HG03439 (cell line): Measurements from ENCODE around the gene HLF.
A peak's percentile ranks its signal among the peaks of the same experiment; 100 is the strongest.

Source experiments
- ATAC-seq: cut with Tn5 transposase; IDR thresholded peaks from one replicate; pipeline ENCODE4 v1.9.1; 2021; ENCODE audit warnings: mild to moderate bottlenecking, moderate library complexity; ENCODE audit not compliant: unreplicated experiment

HLF gene

GRCh38 chr17:55249861-55250260 lies 14.9 kb upstream of the HLF start:
- ATAC-seq: no peak

- no peak for ATAC-seq
These were observed 10.4 kb upstream of the HLF start for GRCh38 chr17:55254375-55254774.

GRCh38 chr17:55258578-55259135 lies 6.1 kb upstream of the HLF start:
- ATAC-seq: no peak

GRCh38 chr17:55259684-55260111 lies 5.1 kb upstream of the HLF start:
- no peak for ATAC-seq

- no peak for ATAC-seq
These were observed 3.4 kb upstream of the HLF start for GRCh38 chr17:55261311-55261710.

GRCh38 chr17:55263569-55264277 lies 1.0 kb upstream of the HLF start:
- ATAC-seq: no peak

- ATAC-seq: peak; percentile 4
These were observed 499 bp upstream of the HLF start for GRCh38 chr17:55264278-55264644.

GRCh38 chr17:55265311-55266021 lies 706 bp downstream of the HLF start:
- no peak for ATAC-seq

- ATAC-seq: no peak
These were observed 1.5 kb downstream of the HLF start for GRCh38 chr17:55266051-55266957.

GRCh38 chr17:55266958-55267688 lies 2.4 kb downstream of the HLF start:
- ATAC-seq: no peak

- ATAC-seq: no peak
These were observed 3.3 kb downstream of the HLF start for GRCh38 chr17:55267777-55268648.

- no peak for ATAC-seq
These were observed 4.1 kb downstream of the HLF start for GRCh38 chr17:55268649-55269480.

GRCh38 chr17:55269894-55270293 lies 5.1 kb downstream of the HLF start:
- ATAC-seq: no peak

GRCh38 chr17:55271223-55271571 lies 6.4 kb downstream of the HLF start:
- no peak for ATAC-seq

GRCh38 chr17:55271958-55272710 lies 7.4 kb downstream of the HLF start:
- no peak for ATAC-seq

- ATAC-seq: no peak
These were observed 8.2 kb downstream of the HLF start for GRCh38 chr17:55272711-55273578.
